ENCODE results near the gene KCNK7. TPM values are rescaled to one million over a fixed set of nuclear protein-coding genes. Genes with fewer than 3 reads are reported as not detected.

The KCNK7 gene
- total RNA-seq, 4 donors from 2014 or later, result 0.26 to 5.8 TPM; not detected in 2

GRCh38 chr11:65607614-65608426 lies 12.2 kb upstream of the KCNK7 start:
- peak overlapping the region in 1 of 2 donors; percentile 31 for H3K4me3 ChIP-seq
- no peaks in the 10 kb centered on the region for H3K9me3 ChIP-seq
- intact Hi-C loops (cut with DNase I; ENCODE audit: low total_unique reads), result loop anchor here (10.0 kb wide), 1 partner anchor 233 kb away; no protein-coding TSS in a partner anchor
- H3K27ac ChIP-seq, result peak overlapping the region; percentile 6 to 83
- no peaks in the 10 kb centered on the region for H3K36me3 ChIP-seq
- H3K4me1 ChIP-seq, result peaks cover 0 to 6% of the 10 kb centered on the region in 2 donors
- TF ChIP-seq CTCF (IDR thresholded peaks at IDR 0.05) (no peak), POLR2A (IDR thresholded peaks at IDR 0.05) (no peak)
- no peaks in the 10 kb centered on the region for H3K27me3 ChIP-seq
- no peak for DNase-seq

DNA sequence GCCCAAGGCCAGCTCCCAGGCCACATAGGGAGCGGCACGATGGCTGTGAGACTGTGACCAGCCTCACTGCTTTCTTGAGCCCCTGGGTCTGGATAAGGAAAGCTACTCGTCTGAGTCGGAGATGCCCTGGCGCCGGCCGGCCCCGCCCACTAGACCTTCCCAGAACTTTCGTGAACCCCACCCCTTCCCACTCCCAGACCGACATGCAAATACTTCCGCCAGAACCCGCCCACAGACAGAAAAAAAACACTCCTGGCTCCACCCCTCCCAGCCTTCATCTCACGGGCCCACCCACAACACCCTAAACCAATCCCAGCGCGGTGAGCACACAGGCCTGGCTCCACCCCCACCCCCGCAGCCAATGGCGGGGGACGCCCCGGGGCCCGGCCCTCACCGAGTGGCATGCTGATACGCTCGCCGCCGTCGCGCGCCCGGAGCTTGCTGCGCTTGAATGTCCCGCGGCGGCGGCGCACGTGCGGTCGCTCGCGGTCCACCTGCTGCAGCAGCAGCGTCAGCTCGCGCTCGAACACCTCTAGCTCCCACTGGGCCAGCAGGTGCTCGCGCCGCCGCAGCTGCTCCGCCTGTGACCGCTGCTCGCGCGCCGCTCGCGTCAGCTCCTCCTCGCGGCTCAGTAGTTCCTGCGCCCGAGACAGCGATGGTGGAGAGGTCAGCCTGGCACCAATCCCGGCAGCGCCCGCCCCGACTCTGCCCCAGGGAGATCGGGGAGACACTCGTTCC lies 11.4 kb upstream of the KCNK7 start:
- H3K4me1 ChIP-seq, result peaks cover 0 to 3% of the 10 kb centered on the region in 2 donors
- peak overlapping the region; percentile 83 to 94 for H3K27ac ChIP-seq
- no peaks in the 10 kb centered on the region for H3K36me3 ChIP-seq
- peak; percentile 96 to 98 for DNase-seq
- H3K27me3 ChIP-seq, result no peaks in the 10 kb centered on the region
- peak overlapping the region in 1 of 2 donors; percentile 31 for H3K4me3 ChIP-seq
- peak in 2 of 4 experiments; percentile 7 to 11 for TF ChIP-seq CTCF (IDR thresholded peaks at IDR 0.05)
- peak in 1 of 2 donors; percentile 37 for TF ChIP-seq POLR2A (IDR thresholded peaks at IDR 0.05)
- intact Hi-C loops (cut with DNase I; ENCODE audit: low total_unique reads), result loop anchor here (10.0 kb wide), 1 partner anchor 232 kb away; no protein-coding TSS in a partner anchor
- H3K9me3 ChIP-seq, result no peaks in the 10 kb centered on the region

DNA sequence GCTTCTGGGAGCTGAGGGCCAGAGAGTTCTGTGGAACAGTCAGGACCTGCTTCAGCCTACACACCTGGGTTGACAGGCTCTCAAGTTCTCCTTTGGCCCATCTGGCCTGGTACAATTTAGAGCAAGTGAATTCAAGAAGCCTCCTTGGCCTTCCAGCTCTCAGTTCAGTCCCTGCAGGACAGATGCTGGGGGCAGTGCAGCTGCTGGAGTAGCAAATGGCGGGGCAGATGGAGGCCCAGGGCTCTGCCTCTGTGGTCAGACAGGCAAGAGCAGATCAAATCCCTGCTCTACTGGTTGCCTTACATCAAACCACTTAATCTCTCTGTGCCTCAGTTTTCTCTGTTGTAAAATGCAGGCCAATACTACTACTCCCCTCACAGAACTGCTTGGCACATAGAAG lies 8.7 kb upstream of the KCNK7 start:
- no peak for DNase-seq
- intact Hi-C loops (cut with DNase I; ENCODE audit: low total_unique reads), result loop anchor here (10.0 kb wide), 1 partner anchor 229 kb away; no protein-coding TSS in a partner anchor
- H3K4me1 ChIP-seq, result peaks cover 0 to 3% of the 10 kb centered on the region in 2 donors
- no peaks in the 10 kb centered on the region for H3K9me3 ChIP-seq
- no peaks in the 10 kb centered on the region for H3K27me3 ChIP-seq
- H3K4me3 ChIP-seq, result no peak overlapping the region
- no peak overlapping the region for H3K27ac ChIP-seq
- no peaks in the 10 kb centered on the region for H3K36me3 ChIP-seq
- TF ChIP-seq POLR2A (IDR thresholded peaks at IDR 0.05) (no peak), CTCF (IDR thresholded peaks at IDR 0.05) (no peak)

GRCh38 chr11:65599955-65600246 lies 4.3 kb upstream of the KCNK7 start:
- Histone ChIP-seq H3K27me3 (no peaks in the 10 kb centered on the region), H3K27ac (no peak overlapping the region), H3K4me3 (no peak overlapping the region), H3K36me3 (no peaks in the 10 kb centered on the region), H3K9me3 (no peaks in the 10 kb centered on the region), H3K4me1 (no peaks in the 10 kb centered on the region)
- DNase-seq, result no peak
- intact Hi-C loops (cut with DNase I; ENCODE audit: low total_unique reads), result loop anchor here (10.0 kb wide), 1 partner anchor 225 kb away; no protein-coding TSS in a partner anchor
- TF ChIP-seq CTCF (IDR thresholded peaks at IDR 0.05), result no peak
- no peak for TF ChIP-seq POLR2A (IDR thresholded peaks at IDR 0.05)

All from uterus (tissue), 4 donors.